Measurements from ENCODE around the gene LILRA5. TPM values are rescaled to one million over a fixed set of nuclear protein-coding genes. Genes with fewer than 3 reads are reported as not detected.
"Not testable (repeated sequence)": the region's sequence is repeated elsewhere in the genome, so short reads cannot be mapped to it uniquely, and the experiment has no call there.

LILRA5 gene
- total RNA-seq, 1 donor from 2014 or later: not detected

- Mint-ChIP-seq H3K27ac (no peak overlapping the region), H3K27me3 (ENCODE audit: insufficient read depth) (peaks cover 10% of the 10 kb centered on the region), H3K36me3 (ENCODE audit: low read depth) (no peaks in the 10 kb centered on the region), H3K4me3 (no peak overlapping the region), H3K9me3 (no peaks in the 10 kb centered on the region), H3K4me1 (ENCODE audit: low read depth) (peaks cover under 1% of the 10 kb centered on the region)
- intact Hi-C loops (cut with micrococcal nuclease): no loop called here
- DNase-seq (ENCODE audit: low spot score): no peak
Measured at GRCh38 chr19:54310543-54310942, 2.4 kb downstream of the LILRA5 start.

DNA sequence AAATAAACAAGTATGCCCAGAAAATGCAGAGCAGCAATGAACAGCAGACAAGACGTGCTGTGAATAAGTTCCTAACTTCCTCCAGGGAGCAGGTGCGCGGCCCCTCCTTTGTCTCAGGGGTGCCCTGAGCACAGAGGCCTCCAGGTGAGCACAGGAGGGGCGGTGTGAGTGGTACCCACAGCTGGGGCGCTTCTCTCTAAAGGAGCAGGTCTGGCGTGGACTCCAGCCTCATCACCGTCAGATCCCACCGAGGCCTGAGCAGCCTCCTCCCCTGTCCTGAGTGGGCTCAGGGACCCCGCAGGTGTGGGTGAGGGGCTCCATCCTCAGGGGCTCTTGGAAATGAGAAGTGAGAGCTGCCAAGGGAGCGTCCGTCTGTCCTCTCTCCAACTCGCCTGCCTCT, 3.2 kb downstream of the LILRA5 start:
- intact Hi-C loops (cut with micrococcal nuclease): no loop called here
- Mint-ChIP-seq H3K4me1 (ENCODE audit: low read depth) (peaks cover 8% of the 10 kb centered on the region), H3K27ac (no peak overlapping the region), H3K27me3 (ENCODE audit: insufficient read depth) (peaks cover 12% of the 10 kb centered on the region), H3K4me3 (no peak overlapping the region), H3K9me3 (no peaks in the 10 kb centered on the region), H3K36me3 (ENCODE audit: low read depth) (no peaks in the 10 kb centered on the region)
- no peak for DNase-seq (ENCODE audit: low spot score)

DNA sequence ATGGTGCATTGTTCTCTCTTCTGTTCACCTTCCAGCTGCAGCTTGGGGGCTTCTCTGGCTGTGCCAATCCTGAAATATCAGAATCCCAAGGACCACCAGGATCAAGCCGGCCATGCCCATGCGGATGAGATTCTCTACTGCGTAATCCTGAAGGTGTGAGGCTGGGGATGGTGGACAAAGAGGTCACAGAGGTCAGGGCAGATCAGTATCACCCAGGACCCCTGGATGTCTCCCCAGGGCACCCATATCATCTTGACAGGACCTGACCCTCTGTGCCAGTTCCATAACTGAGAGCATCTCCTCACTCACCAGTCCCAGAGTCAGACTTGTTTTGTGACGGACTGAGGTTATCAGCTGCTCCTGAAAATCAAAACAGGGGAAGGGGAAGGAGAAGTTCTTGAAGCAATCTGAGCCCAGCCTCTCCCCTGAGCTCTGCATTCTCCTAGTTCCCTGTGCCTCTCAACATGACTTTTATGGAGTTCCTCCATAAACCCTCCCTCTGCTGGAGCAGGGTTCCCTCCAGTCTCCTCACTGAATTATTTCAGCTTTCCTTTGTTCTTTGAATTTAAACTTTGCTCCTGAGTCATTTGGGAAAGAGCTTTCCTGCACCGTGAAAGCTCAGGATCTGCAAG, 5.5 kb downstream of the LILRA5 start:
- H3K27me3 Mint-ChIP-seq (ENCODE audit: insufficient read depth): peaks cover 10% of the 10 kb centered on the region
- H3K27ac Mint-ChIP-seq: no peak overlapping the region
- no peak overlapping the region for H3K4me3 Mint-ChIP-seq
- intact Hi-C loops (cut with micrococcal nuclease): no loop called here
- H3K4me1 Mint-ChIP-seq (ENCODE audit: low read depth): peaks cover 22% of the 10 kb centered on the region
- no peak for DNase-seq (ENCODE audit: low spot score)
- no peaks in the 10 kb centered on the region for H3K36me3 Mint-ChIP-seq (ENCODE audit: low read depth)
- H3K9me3 Mint-ChIP-seq: no peaks in the 10 kb centered on the region

DNA sequence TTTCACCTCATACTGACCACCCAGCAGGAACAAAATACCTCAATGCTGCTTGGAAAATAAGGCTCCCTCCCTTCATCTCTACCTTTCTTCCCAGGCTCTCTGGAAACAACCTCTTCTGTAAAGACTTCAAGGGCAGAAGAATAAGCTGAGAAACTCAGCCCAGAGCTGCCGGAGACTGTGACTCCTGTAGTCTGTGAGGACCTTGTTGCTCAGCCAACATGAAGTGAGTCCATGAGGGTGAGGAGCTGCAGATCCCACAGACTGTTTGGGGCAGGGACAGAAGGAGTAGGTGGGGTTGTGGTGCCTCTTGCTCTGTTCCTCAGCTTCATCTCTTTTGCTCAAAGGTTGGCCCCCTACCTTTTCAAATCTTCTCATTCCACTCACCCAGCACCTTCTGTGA, 7.8 kb downstream of the LILRA5 start:
- no peaks in the 10 kb centered on the region for H3K9me3 Mint-ChIP-seq
- H3K27me3 Mint-ChIP-seq (ENCODE audit: insufficient read depth): peaks cover 11% of the 10 kb centered on the region
- intact Hi-C loops (cut with micrococcal nuclease): no loop called here
- DNase-seq (ENCODE audit: low spot score): no peak
- H3K36me3 Mint-ChIP-seq (ENCODE audit: low read depth): no peaks in the 10 kb centered on the region
- no peak overlapping the region for H3K27ac Mint-ChIP-seq
- peaks cover 22% of the 10 kb centered on the region for H3K4me1 Mint-ChIP-seq (ENCODE audit: low read depth)
- no peak overlapping the region for H3K4me3 Mint-ChIP-seq

- Mint-ChIP-seq H3K27ac (no peak overlapping the region), H3K4me1 (ENCODE audit: low read depth) (peaks cover 22% of the 10 kb centered on the region), H3K36me3 (ENCODE audit: low read depth) (no peaks in the 10 kb centered on the region), H3K9me3 (no peaks in the 10 kb centered on the region), H3K27me3 (ENCODE audit: insufficient read depth) (peaks cover 10% of the 10 kb centered on the region), H3K4me3 (no peak overlapping the region)
- no peak for DNase-seq (ENCODE audit: low spot score)
- intact Hi-C loops (cut with micrococcal nuclease): no loop called here
Measured at GRCh38 chr19:54302257-54302656, 10.7 kb downstream of the LILRA5 start.

DNA sequence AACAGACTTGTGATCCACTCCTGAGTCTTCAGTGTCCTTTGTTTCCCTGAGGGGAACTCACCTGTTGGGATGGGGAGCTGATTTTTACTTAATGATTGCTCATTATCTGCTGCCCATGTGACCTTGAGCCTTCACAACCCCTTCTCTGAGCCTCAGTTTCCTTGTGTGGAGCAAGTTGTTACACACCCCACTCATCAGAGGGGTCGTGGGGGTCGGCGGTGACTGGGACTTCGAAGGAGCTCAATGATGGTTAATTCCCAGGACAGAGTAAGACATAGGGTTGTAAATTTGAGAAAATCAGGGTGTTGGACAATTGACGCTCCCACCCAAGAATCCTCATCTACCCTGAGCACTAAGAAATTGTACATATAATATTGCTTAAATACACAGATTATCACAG, 13.5 kb downstream of the LILRA5 start:
- Mint-ChIP-seq H3K4me1 (ENCODE audit: low read depth) (peaks cover 11% of the 10 kb centered on the region), H3K4me3 (no peak overlapping the region), H3K36me3 (ENCODE audit: low read depth) (no peaks in the 10 kb centered on the region), H3K27ac (no peak overlapping the region), H3K27me3 (ENCODE audit: insufficient read depth) (peaks cover 6% of the 10 kb centered on the region), H3K9me3 (no peaks in the 10 kb centered on the region)
- DNase-seq (ENCODE audit: low spot score): no peak
- intact Hi-C loops (cut with micrococcal nuclease): no loop called here

DNA sequence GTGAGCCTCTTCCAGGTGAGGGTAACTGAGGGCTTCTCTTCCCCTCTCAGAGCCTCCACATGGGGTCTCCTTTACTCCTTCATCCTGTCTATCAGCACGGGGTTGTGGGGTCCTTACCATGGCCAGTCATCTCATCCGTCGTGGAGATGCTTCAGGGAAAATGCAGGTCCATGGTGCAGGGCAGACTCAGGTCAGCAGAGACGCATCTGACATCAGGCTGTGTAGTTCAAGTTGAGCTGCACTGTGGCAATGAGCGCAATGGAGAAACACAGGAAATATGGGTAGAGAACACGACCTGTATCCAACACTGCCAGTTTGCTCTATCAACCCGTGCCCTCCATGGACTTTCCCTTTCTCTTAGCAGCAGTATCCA, 13.9 kb downstream of the LILRA5 start:
- no peak overlapping the region for H3K27ac Mint-ChIP-seq
- DNase-seq (ENCODE audit: low spot score): no peak
- H3K27me3 Mint-ChIP-seq (ENCODE audit: insufficient read depth): peaks cover 6% of the 10 kb centered on the region
- peaks cover 7% of the 10 kb centered on the region for H3K4me1 Mint-ChIP-seq (ENCODE audit: low read depth)
- no peak overlapping the region for H3K4me3 Mint-ChIP-seq
- no peaks in the 10 kb centered on the region for H3K36me3 Mint-ChIP-seq (ENCODE audit: low read depth)
- H3K9me3 Mint-ChIP-seq: no peaks in the 10 kb centered on the region
- intact Hi-C loops (cut with micrococcal nuclease): no loop called here

DNA sequence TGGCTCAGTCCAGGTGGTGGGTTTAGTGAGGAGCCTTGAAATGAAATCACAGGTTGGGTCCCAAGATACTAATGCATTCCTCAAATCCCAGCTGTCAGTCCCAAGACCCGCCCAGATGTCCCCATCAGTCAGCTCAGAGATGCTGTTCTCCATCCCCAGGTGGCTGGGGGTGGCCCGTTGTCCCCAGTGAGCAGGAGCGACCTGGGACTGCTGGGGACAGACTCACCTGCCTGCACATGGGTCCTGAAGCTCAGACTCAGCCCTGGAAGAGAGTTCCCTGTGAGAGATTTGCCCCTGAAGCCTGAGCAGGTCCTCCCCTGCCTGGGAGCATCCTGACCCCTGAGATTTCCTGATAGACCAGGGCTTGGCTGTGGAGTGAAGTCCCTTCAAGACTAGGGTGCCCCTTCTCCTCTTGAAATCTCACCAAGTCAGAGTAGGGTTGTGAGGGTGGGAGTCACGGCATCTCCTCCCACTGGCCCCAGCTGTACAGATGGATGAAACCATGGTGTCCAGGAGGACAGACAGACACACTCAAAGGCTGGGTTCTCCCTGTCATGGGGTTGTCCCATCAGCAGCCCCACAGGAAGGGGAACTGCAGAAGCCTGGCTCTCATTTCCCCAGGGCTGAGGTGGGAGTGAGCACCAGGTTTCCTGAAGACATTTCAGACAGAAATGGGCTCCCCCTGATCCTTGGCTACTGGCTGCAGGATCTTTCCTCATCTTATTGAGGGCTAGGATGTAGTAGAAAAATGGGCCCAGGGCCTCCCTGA, 14.4 kb downstream of the LILRA5 start:
- no peak overlapping the region for H3K27ac Mint-ChIP-seq
- peaks cover 2% of the 10 kb centered on the region for H3K4me1 Mint-ChIP-seq (ENCODE audit: low read depth)
- intact Hi-C loops (cut with micrococcal nuclease): no loop called here

DNA sequence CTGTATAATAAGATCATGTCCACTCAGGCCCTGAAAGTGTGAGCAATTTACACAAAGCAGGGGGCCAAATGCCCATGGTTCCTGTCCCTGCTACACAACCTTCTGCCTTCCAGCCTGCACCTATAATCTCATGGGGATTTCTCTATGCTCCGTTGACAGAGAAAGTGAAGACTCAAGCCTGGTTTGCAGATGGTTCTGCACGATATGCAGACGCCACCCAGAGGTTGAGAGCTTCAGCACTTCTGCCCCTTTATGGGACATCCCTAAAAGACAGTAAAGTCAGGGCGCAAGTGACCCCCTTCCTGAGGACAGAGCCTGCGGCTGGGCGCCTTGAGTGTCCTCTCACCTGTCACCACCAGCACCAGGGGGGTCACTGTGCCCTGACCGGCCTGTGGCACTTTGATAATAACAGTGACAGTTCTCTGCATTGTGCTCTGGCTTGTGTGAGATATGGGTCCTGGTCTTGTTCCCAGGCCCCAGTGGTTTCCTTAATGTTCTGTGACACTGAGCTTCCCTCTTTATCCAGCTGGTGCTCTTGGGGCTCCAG, 15.1 kb downstream of the LILRA5 start:
- Mint-ChIP-seq H3K27ac (no peak overlapping the region), H3K9me3 (no peaks in the 10 kb centered on the region), H3K27me3 (ENCODE audit: insufficient read depth) (peaks cover 1% of the 10 kb centered on the region), H3K4me1 (ENCODE audit: low read depth) (no peaks in the 10 kb centered on the region), H3K36me3 (ENCODE audit: low read depth) (no peaks in the 10 kb centered on the region), H3K4me3 (no peak overlapping the region)
- no peak for DNase-seq (ENCODE audit: low spot score)
- intact Hi-C loops (cut with micrococcal nuclease): no loop called here

More for the DNA sequence above, 14.4 kb downstream of the LILRA5 start:
- no peaks in the 10 kb centered on the region for H3K36me3 Mint-ChIP-seq (ENCODE audit: low read depth)
- H3K9me3 Mint-ChIP-seq: no peaks in the 10 kb centered on the region
- no peak for DNase-seq (ENCODE audit: low spot score)
- H3K4me3 Mint-ChIP-seq: no peak overlapping the region
- peaks cover 1% of the 10 kb centered on the region for H3K27me3 Mint-ChIP-seq (ENCODE audit: insufficient read depth)

DNA sequence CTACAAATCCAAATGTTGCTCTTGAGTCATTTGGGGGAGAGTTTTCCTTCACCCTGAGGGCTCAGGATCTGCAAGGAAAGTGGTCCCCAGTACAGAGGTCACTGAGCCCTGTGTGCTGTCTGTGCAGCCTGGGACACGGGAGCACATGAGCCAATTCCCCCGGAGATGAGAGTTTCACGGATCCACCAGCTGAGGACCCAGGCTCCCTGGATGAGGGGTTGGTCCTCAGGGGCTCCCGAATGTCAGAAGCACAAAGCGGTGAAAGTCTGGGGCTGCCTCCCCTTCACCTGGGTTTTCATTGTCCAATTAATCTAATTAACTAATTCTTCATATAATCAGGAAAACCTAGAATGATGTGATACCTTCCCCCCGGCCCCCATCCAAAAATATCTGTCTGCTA, 18.4 kb downstream of the LILRA5 start:
- Mint-ChIP-seq H3K36me3 (ENCODE audit: low read depth) (no peaks in the 10 kb centered on the region), H3K4me1 (ENCODE audit: low read depth) (no peaks in the 10 kb centered on the region), H3K9me3 (no peaks in the 10 kb centered on the region), H3K27me3 (ENCODE audit: insufficient read depth) (no peaks in the 10 kb centered on the region), H3K27ac (no peak overlapping the region), H3K4me3 (no peak overlapping the region)
- intact Hi-C loops (cut with micrococcal nuclease): no loop called here
- DNase-seq (ENCODE audit: low spot score): no peak

DNA sequence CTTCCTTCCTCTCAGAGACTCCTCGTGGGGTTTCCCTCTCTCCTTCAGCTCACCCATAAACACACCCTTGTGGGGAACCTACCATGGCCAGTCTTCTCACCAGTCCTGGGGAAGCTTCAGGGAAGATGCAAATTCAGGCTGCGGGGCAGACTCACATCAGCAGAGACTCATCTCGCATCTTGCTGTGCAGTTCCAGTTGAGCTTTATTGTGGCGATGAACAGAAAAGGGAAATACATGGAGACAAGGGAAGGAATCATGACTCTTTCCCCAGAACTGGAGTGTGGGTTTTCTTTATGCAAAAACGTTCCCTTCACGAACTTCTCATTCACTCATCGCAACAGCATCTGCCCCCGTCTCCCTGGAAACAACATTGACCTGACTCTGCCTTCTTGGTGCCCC, 23.8 kb downstream of the LILRA5 start:
- H3K4me1 Mint-ChIP-seq (ENCODE audit: low read depth); H3K27ac Mint-ChIP-seq; intact Hi-C loops (cut with micrococcal nuclease); H3K36me3 Mint-ChIP-seq (ENCODE audit: low read depth); DNase-seq (ENCODE audit: low spot score); H3K9me3 Mint-ChIP-seq; H3K4me3 Mint-ChIP-seq; H3K27me3 Mint-ChIP-seq (ENCODE audit: insufficient read depth): not testable (repeated sequence)

DNA sequence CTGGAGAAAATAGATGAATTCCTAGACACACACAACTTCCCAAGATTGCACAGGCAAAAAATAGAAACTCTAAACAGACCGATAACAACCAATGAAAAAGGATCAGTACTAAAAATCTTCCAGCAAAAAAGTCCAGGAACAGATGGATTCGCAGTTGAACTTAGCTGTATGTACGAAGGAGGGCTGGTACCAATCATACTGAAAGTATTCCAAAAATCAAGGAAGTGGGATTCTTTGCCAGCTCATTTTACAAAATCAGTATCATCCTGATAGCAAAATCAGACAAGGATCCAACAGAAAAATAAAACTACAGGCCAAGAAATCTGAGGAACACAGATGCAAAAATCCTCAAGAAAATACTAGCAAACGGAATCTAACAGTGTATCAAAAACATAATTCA, 25.5 kb downstream of the LILRA5 start:
- Mint-ChIP-seq H3K27me3 (ENCODE audit: insufficient read depth) (peaks cover 11% of the 10 kb centered on the region), H3K4me1 (ENCODE audit: low read depth) (peaks cover 7% of the 10 kb centered on the region), H3K9me3 (no peaks in the 10 kb centered on the region), H3K27ac (no peak overlapping the region), H3K4me3 (no peak overlapping the region), H3K36me3 (ENCODE audit: low read depth) (no peaks in the 10 kb centered on the region)
- intact Hi-C loops (cut with micrococcal nuclease): no loop called here
- no peak for DNase-seq (ENCODE audit: low spot score)

- H3K27ac Mint-ChIP-seq; DNase-seq (ENCODE audit: low spot score); H3K36me3 Mint-ChIP-seq (ENCODE audit: low read depth); H3K4me3 Mint-ChIP-seq; H3K9me3 Mint-ChIP-seq; intact Hi-C loops (cut with micrococcal nuclease); H3K4me1 Mint-ChIP-seq (ENCODE audit: low read depth): not testable (repeated sequence)
- H3K27me3 Mint-ChIP-seq (ENCODE audit: insufficient read depth): peaks cover 16% of the 10 kb centered on the region
Measured at GRCh38 chr19:54286283-54286682, 26.7 kb downstream of the LILRA5 start.

Measured in activated T-helper 1 cell treated with anti-CD3 and anti-CD28 coated beads, Interleukin-12 subunit alpha, Interleukin-12 subunit beta, Interleukin-2, Interleukin-4 antibody, amounts not matched to agents 30 ng/mL and 10 ng/mL and 1 ng/mL, durations not matched to agents 14 hours and 24 hours and 36 hours (primary cell).